ENCODE data around the gene NACC2. TPM values are rescaled to one million over a fixed set of nuclear protein-coding genes. Genes with fewer than 3 reads are reported as not detected.

The NACC2 gene
- total and polyA plus RNA-seq, 8 donors: 3.6 to 29.5 (median 5.5) TPM

- TF ChIP-seq, protein P1, sequence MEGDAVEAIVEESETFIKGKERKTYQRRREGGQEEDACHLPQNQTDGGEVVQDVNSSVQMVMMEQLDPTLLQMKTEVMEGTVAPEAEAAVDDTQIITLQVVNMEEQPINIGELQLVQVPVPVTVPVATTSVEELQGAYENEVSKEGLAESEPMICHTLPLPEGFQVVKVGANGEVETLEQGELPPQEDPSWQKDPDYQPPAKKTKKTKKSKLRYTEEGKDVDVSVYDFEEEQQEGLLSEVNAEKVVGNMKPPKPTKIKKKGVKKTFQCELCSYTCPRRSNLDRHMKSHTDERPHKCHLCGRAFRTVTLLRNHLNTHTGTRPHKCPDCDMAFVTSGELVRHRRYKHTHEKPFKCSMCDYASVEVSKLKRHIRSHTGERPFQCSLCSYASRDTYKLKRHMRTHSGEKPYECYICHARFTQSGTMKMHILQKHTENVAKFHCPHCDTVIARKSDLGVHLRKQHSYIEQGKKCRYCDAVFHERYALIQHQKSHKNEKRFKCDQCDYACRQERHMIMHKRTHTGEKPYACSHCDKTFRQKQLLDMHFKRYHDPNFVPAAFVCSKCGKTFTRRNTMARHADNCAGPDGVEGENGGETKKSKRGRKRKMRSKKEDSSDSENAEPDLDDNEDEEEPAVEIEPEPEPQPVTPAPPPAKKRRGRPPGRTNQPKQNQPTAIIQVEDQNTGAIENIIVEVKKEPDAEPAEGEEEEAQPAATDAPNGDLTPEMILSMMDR (IDR thresholded peaks at IDR 0.05): no peak
- peak in 2 of 4 donors; percentile 32 to 74 for DNase-seq
- no peaks in the 10 kb centered on the region for H3K27me3 ChIP-seq
- H3K36me3 ChIP-seq: peaks cover 0 to 14% of the 10 kb centered on the region in 2 donors
- ATAC-seq: no peak
- peak overlapping the region in 1 of 2 donors; percentile 41 for H3K27ac ChIP-seq
- intact Hi-C loops (cut with DNase I): no loop called here
- no peak overlapping the region for H3K4me3 ChIP-seq
- H3K4me1 ChIP-seq: peaks cover 18 to 100% of the 10 kb centered on the region in 2 donors
- no peaks in the 10 kb centered on the region for H3K9me3 ChIP-seq
Observed at GRCh38 chr9:136088939-136089696, 6.0 kb downstream of the NACC2 start.

GRCh38 chr9:136088481-136088938, 6.6 kb downstream of the NACC2 start:
- no peak overlapping the region for H3K4me3 ChIP-seq
- intact Hi-C loops (cut with DNase I): no loop called here
- ATAC-seq: no peak

GRCh38 chr9:136087741-136088480, 7.2 kb downstream of the NACC2 start:
- Histone ChIP-seq H3K36me3 (peaks cover 0 to 22% of the 10 kb centered on the region in 2 donors), H3K4me3 (no peak overlapping the region), H3K27ac (no peak overlapping the region), H3K27me3 (no peaks in the 10 kb centered on the region), H3K4me1 (peaks cover 14 to 91% of the 10 kb centered on the region in 2 donors), H3K9me3 (no peaks in the 10 kb centered on the region)
- ATAC-seq: no peak
- TF ChIP-seq, protein P1 (IDR thresholded peaks at IDR 0.05): no peak
- intact Hi-C loops (cut with DNase I): no loop called here
- peak in 2 of 4 donors; percentile 29 to 63 for DNase-seq

More at GRCh38 chr9:136088481-136088938, 6.6 kb downstream of the NACC2 start:
- peaks cover 0 to 17% of the 10 kb centered on the region in 2 donors for H3K36me3 ChIP-seq
- TF ChIP-seq, protein P1 (IDR thresholded peaks at IDR 0.05): no peak
- H3K27me3 ChIP-seq: no peaks in the 10 kb centered on the region
- H3K4me1 ChIP-seq: peaks cover 14 to 95% of the 10 kb centered on the region in 2 donors
- peak in 1 of 4 donors; percentile 67 for DNase-seq
- peak overlapping the region in 1 of 2 donors; percentile 41 for H3K27ac ChIP-seq
- H3K9me3 ChIP-seq: no peaks in the 10 kb centered on the region

DNA sequence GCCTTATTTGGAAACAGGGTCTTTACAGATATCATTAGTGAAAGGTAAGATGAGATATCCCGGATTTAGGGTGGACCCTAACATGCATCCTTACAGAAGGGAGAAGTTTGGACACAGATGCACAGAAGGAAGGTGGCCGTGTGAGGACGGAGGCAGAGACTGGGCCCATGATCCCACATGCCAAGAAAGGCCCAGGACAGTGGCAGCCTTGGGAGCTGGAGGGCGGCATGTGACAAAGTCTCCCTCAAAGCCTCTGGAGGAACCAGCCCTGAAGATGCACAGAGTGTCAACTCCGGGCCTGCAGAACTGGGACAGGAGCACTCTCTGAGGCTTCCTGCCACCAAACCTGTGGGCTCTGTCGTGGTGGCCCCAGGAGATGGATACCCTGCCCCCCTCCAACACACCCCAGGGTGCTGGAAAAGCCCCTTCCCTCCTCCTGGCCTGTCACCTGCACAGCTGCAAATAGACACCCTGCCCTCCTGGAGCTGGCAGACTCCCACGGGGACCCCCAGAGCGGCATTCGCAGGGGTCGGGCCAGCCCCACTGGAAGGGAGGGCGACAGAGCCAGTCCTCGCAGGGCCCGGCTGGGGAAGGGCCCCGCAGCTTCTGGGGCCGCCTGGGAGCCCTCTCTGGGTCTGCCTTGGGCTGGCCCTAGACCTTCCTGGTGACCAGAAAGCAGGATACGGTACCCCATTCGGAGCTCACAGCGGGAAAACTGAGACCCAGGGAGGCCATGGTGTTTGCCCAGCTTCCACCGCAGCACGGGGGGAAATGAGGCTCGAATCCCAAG, 7.9 kb downstream of the NACC2 start:
- no peak overlapping the region for H3K4me3 ChIP-seq
- ATAC-seq (no peak), DNase-seq (peak in 1 of 4 donors; percentile 21)
- peaks cover 14 to 91% of the 10 kb centered on the region in 2 donors for H3K4me1 ChIP-seq
- intact Hi-C loops (cut with DNase I): no loop called here
- no peaks in the 10 kb centered on the region for H3K9me3 ChIP-seq
- no peaks in the 10 kb centered on the region for H3K27me3 ChIP-seq
- TF ChIP-seq, protein P1 (IDR thresholded peaks at IDR 0.05): no peak
- peaks cover 0 to 21% of the 10 kb centered on the region in 2 donors for H3K36me3 ChIP-seq
- H3K27ac ChIP-seq: no peak overlapping the region

Measured in left lung (tissue), 10 donors.